ENCODE results near the gene DNAAF1.
"Not testable (repeated sequence)": the region's sequence is repeated elsewhere in the genome, so short reads cannot be mapped to it uniquely, and the experiment has no call there.

The DNAAF1 gene

DNA sequence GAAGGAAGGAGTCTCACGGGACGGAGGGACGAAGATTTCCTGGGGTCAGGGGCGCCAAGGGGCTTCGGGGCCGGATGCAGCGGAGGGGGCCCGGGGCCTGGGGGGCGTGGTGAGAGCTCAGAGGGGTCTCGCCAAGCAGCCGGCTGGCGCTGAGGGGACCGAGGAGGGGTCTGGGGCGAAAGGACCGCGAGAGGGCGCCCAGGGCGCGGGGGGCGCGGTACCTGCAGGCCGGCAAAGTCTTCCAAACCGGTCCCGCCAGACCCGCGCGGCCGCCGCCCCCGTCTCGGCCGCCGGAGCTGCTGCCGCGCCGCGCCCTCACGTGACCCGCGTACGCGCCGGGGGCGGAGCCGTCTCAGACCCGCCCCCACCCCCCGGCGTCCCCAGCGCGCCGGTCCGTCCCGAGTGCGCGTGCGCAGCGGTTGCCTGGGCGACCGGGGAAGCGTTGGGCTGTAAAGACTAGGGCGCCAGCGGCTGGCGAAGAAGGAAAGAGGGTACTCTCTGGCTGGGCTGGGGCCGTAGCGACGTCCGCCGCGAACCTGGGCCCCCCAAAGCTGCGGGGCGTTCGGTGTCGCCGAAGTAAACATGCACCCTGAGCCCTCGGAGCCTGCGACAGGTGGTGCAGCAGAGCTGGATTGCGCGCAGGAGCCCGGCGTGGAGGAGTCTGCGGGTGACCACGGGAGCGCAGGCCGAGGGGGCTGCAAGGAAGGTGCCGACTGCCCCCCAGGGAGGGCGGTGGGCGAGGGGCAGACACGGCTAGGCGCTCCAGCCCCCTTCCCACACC lies at the start of gene DNAAF1, which contains the start of gene HSDL1:
Gene DNAAF1, plus strand, starts transcription at position 450 of the 781 bp plus-strand sequence. Its CDS starts 133 bp downstream, at position 583.
Gene HSDL1, minus strand, starts transcription at position 319 of the 781 bp plus-strand sequence. CDS start 13,856 bp downstream, outside the sequence.
- peak; percentile 95 for DNase-seq (ENCODE audit: low read depth)

DNA sequence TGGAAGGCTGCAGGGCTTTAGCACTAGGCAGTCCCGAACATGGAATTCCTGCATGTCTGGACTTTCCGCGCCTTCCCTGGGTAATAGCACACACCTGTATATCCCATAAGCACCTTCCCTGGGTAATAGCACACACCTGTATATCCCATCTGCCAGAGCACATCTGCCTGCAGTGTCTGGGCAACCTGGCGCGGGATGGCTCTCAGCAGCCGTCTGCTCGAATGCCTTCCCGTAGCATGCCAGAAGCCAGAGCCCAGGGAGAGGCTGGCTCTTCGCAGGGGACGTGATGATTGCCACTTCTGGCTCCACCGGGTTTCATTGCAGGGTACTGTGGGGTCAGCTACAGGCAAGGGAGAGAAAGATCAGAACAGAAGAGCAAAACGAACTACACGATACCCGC lies 49.6 kb upstream of the DNAAF1 start:
- DNase-seq (ENCODE audit: low read depth): no peak

DNA sequence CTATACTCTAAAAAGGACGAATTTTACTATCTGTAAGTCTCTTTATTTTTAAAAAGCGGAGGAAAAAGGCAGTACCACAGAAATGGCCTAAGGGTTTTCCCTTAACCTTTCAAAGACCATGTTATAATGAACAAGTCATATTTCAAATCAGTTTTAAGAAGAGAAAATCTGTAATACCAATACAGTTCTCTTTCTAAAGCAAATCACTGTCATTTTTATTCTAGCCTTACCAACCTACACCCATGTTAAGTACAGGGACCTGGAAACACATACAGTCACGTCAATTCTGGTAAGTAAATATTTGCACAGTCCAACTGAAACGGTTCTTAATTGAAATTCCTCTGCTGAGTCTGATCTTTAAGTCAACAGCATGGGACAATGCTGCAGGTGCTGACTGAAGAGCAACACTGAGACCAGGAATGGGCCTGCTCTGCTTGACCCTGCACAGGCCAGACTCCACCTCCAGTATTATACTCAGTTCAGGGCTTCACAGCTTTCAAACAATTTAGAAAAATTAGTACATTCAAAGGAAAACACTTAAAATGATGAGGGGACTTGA lies 48.6 kb upstream of the DNAAF1 start:
- no peak for DNase-seq (ENCODE audit: low read depth)

DNA sequence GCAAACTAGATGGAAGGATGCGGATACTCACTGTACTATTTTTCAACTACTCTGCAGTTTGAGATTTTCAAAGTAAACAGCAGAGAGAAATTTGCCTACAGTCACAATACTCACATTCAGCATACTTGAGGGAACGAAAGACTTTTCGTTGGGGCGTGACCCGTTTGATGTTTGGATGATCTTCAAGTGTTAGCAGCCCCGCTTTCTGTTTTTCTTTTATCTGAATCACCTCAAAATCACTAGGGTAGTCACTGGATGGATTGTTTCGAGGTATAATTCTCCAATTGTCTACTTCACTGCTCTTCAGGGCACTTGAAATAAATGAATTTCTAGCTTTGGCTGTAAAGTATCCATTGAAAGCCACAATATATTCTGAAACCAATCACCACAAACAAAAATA lies 46.2 kb upstream of the DNAAF1 start:
- no peak for DNase-seq (ENCODE audit: low read depth)

DNA sequence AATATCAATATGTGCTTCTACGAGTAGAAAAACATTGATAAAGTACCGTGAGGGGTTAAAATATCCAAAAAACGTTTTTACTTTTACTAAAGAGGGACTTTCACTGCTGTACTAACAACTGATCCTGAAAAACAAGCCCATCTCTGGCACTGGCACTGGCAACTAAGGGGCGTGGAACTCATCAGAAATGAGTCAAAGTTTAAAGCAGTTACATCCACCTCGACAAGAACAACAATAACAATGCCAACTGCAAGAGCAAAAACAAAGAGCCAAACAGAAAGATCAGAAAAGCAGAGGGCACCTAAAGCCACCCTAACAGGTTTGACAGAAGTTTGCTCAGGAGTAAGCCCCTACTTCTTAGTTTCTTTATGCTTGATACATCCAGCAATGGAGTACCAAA lies 41.4 kb upstream of the DNAAF1 start:
- DNase-seq (ENCODE audit: low read depth): no peak

DNA sequence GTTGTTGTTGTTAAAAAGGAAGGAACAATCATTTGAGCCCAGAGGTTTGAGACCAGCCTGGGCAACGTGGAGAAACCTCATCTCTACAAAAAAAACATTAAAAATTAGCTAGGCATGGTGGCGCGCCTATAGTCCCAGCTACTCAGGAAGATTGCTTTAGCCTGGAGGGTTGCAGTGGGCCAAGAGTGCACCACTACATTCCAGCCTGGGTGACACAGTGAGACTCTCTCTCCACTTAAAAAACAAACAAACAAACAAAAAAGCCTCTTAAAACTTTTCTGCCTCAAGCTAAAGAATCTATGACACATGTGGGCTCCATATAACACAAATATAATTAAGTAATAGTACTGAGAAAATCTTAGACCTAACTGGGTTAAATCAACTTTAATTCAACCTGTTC lies 40.9 kb upstream of the DNAAF1 start:
- DNase-seq (ENCODE audit: low read depth): no peak

DNA sequence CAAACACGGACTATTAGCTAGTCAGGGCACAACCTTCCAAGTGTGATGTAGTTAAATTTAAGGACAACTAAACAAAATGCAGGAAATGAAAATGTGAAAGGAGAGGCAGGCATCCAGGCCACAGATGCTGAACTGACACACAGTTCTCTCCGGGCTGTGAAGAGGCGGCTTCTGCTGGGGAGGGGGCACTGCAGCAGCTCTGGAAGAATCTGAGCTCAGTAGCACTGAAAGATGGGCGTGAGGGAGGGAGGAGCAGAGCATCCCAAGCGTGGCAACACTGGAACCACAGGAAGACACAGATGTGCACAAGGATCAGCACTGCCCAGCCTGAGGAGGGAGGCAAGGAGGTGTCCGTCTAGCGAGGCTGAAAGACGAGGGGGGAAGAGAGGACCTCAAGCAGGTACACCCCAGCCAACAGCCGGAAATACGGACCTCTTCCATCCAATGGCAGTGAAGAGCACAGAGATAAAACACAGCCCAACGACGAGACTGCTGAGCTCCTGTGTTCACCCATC lies 39.8 kb upstream of the DNAAF1 start:
- no peak for DNase-seq (ENCODE audit: low read depth)

DNA sequence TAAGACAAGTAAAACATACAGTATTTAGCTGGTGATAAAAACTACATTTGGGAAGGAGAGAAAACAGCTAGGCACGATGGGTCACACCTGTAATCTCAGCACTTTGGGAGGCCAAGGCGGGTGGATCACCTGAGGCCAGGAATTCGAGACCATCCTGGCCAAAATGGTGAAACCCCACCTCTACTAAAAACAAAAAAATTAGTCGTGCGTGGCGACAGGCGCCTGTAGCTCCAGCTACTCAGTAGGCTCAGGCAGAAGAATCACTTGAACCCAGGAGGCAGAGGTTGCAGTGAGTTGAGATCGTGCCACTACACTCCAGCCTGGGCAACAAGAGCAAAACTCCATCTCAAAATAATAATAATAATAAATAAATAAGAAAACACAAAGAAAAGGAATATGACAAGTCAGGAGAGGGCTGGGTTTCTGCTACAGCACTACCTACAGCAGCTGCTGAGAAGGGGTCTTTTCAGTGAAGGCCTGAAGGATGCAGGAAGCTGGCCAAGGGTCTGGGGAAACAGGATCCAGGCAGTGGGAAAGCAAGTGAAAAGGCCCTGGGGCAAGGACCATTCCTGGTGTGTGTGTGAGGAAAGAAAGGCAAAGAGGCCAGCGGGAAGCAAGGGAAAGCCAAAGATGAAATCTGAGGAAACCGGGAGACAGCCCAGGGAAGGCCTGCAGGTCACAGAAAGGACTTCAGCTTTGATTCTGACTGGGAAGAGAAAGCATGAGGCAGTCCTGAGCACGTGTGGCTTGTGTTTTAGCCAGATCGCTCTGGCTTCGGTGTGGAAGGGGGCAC lies 39.0 kb upstream of the DNAAF1 start:
- DNase-seq (ENCODE audit: low read depth): no peak

DNA sequence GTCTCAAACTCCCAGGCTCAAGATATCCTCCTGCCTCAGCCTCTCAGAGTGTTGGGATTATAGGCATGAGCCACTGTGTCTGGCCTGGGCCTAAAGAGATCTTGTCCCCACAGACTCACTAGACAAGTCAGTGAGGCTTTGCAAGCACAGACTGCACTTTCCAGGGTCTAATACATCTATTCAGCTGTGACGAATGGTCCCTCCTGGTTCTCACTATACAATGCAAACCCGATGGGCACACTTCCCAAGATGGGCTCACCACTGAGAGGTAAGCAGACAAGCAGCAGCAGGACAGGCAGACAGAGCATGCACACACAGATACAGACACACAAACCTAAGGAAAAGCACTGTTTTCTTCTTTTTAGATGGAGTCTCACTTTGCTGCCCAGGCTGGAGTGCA lies 37.2 kb upstream of the DNAAF1 start:
- DNase-seq (ENCODE audit: low read depth): no peak

DNA sequence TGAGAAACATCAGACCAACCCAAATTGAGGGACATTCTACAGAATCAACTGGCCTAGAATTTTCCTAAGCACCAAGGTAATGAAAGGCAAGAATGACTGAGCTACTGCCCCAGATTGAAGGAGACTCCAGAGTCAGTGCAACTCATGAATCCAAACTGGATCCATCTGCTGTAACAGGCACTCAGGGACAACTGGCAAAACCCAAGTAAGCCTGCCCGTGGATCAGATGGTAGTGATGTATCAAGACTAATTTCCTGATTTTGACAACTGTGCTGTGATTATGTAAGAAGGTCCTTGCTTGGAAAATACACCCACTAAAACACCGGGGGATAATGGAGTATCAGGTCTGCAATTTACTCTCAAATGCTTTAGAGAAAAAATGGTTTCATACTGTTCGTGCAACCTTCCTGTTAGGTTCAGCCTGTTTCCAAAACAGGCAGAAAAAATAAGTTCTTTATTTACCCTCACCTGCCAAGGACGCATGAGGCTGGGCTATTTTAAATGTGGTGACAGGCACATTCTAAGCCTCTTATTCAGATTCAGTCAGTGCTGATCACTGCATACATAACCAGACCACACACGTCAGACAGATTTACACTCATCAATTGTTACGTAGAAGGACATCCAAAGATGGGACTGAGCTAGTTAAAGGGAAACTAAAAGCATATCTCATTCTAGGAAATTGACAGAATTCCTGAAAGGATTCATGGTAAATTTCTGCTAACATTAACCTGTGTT lies 35.3 kb upstream of the DNAAF1 start:
- DNase-seq (ENCODE audit: low read depth): no peak

DNA sequence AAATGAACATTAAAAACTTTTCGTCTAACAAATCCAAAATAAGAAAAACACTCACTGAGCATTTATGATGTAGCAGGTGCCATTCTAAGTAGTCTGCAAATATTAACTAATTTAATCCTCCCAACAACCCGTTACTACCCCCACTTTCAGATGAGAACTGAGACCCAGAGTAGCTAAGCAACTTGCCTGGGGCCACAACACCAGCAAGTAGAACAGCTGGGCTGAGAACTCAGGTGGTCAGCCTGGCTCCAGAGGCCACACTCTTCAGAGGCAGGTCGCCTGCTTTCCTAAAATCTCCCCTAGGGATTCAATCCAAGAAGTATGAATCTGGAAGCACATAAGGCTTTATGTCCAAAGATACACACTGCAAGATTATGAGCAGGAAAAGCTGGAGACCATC lies 34.6 kb upstream of the DNAAF1 start:
- DNase-seq (ENCODE audit: low read depth): no peak

DNA sequence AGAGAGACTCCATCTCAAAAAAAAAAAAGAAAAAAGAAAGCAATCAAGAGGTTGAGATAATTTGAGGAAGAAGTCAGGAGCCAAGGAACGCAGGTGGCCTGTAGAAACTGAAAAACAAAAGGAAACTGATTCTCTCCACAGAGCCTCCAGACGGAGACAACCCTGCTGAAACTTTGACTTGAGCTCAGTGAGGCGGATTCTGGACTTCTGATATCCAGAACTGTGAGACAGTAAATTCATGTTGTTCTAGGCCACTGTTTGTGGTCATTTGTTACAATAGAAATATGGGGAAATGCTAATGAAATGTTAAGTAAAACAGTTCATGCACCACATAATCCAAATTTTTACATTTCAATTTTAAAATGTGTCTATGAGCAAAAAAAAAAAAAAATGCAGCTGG lies 33.6 kb upstream of the DNAAF1 start:
- DNase-seq (ENCODE audit: low read depth): no peak

DNA sequence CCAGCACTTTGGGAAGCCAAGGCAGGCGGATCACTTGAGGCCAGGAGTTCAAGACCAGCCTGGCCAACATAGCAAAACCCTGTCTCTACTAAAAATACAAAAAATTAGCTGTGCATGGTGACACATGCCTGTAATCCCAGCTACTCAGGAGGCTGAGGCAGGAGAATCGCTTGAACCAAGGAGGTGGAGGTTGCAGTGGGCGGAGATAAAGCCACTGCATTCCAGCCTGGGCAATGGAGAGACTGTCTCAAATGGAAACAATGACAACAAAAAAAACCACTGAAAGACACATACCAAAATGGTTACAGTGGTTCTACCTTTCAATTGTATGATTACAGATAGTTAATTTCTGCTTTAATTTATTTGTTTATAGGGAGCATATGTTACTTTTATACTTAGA lies 33.2 kb upstream of the DNAAF1 start:
- not testable (repeated sequence) for DNase-seq (ENCODE audit: low read depth)

DNA sequence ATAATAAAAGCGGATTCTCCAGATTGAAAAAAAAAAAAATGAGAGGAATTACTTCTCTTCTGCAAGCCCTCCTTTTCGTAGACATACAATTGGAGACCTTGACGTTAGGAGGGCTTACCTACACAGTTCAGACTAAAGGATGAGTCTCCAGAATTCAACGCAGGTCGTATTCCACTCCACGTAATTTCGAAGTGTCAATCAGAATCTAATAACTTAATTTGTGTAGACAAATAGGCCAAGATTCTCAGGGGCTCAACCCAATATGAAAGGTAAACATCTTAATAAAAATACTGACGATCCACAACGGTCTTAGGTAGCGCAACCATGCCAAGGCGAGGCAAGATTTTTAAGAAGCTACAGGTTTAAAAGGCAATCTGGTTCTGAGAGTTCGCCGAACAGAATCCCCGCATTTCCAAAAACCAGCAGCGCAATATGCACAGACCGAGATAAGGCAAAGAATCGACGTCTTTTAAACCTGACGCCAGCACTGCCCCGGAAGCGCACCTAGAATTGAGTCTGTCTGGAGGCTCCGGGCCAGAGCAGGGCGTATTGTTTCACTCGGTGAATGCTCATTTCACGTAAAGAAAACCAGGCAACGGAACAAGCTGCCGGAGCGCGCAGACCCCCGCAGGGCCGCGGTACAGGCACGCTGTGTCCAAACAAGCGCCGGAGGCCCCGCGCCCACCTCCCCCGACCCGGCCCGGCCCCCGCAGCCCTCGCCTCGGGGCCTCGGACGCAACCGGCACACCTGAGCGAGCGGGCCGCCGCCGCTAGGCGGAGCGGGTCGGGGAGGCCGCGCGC lies 29.0 kb upstream of the DNAAF1 start:
- peak; percentile 33 for DNase-seq (ENCODE audit: low read depth)

DNA sequence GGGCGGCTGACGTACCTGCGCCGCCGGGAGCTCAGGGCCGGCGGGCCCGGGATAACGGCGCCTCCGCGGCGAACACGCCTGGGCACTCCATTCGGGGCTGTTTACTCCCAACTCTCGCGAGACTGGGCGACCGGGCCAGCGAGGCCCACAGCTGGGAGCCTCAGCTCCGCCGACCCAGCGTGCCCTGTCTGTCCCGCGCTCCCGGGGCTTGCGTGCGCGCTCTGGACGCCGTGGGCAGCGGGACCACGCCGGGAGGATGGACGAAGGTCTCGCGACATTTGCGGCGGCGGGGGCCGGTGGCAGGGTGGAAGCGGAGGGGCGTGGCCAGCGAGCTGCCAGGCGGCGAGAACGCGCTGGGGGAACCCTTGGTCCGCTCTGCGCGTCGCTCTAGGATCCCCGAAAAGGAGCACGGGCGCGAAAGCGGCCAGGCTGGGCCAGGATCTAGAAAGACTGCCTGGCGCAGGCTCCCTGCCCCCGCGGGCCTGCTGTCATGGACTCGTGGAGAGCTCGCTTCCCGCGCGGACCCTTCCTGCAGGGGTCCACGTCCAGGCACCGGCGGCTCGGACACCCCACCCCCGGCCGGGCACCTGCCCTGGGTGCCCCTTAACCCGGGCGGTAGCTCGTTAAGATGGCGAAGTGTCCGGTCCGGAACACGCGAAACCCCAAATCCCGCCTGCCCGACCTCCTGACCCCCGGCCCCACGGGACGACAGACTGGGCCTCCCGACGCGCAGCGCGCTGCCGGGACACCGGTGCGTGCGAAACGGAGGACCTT lies 28.2 kb upstream of the DNAAF1 start, which contains the start of gene MBTPS1:
Gene MBTPS1, minus strand, starts transcription at position 223 of the 774 bp plus-strand sequence. CDS start 15,159 bp downstream, outside the sequence.
- peak; percentile 98 for DNase-seq (ENCODE audit: low read depth)

DNA sequence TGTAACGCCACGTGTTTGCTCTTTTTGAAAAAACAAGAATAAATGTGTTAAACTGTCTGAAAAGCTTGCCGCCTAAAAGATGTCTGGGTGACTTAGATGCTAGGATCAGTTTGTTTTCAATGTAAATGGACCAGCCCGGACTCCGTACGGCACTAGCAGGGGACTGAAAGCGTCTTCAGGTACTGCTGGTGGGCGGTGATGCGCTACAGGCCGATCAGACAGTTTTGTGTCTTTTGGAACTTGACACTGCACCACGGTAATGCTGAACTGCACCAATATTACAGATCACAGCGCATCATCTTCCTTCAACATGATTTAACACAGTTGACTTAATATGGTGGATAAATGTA lies 27.6 kb upstream of the DNAAF1 start:
- no peak for DNase-seq (ENCODE audit: low read depth)

DNA sequence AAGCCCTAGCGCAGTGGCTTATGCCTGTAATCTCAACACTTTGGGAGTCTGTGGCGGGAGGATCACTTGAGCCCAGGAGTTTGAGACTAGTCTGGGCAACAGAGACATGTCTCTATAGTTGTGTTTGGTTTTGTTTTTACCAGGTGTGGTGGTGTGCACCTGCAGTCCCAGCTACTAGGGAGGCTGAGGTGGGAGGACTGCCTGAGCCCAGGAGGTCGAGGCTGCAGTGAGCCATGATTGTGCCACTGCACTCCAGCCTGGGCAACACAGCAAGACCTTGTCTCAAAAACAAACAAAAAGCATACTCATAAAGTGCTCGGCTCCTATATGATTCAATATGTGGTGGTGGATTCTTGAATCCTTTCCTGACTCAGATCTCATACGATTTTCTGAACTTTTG lies 26.8 kb upstream of the DNAAF1 start:
- not testable (repeated sequence) for DNase-seq (ENCODE audit: low read depth)

DNA sequence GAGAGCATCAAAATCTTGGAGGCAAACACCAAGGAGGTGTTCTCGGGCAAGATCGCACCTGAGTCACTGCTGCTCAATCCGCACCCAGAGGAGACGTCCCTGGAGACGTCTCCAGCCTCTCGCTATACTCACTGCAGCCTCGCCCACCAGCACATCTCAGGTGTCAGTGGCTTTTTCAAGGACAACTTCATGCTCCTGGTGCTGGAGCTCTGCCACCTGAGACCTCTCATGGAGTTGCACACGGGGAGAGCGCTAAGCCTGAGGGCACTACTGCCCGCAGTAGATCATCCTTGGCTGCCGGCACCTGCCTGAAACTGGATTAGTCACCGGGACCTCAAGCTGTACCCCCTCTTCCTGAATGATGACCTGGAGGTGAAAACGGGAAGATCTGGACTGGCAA lies 25.7 kb upstream of the DNAAF1 start:
- DNase-seq (ENCODE audit: low read depth): no peak

DNA sequence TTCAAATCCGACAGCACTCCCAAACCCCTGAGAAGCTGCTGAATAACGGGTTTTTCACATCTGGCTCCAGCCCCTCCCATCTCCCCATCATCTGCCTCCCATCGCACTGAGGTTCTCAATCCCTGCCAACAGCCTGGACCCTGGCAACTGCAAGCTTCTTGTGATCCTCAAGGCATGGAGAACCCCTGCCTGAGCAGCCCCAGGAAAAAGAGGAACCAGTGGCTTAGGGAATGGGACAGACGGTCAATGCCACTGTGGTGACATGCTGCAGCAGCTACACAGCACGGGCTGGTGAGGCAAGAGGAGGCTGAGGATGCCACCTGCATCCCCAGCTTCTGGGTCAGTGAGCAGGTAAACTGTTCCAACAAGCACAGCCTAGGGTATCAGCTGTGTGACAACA lies 25.1 kb upstream of the DNAAF1 start:
- DNase-seq (ENCODE audit: low read depth): no peak

DNA sequence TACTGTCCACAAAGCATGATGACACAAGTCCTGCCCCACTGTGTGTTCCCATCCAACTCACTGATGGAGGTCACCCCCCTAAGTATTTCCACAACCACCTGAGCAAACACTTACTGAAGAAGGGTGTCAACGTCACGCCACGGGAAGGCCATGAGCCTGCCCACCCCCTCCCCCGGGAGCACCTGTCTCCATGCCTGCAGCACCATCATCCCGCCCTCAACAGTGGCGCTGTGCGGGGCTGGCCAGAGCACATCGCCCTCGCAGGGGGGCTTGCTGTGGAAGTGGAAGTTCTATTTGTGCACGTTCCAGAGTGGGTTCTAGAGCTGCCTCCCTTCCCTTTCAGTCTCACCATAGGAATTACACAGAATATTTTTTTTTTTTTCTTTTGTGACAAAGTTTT lies 24.1 kb upstream of the DNAAF1 start:
- no peak for DNase-seq (ENCODE audit: low read depth)

Data from activated T-helper 1 cell treated with Interleukin-2 at 50 U/mL for 16 hours (primary cell).